ENCODE data around the gene FBXO8. TPM values are rescaled to one million over a fixed set of nuclear protein-coding genes. Genes with fewer than 3 reads are reported as not detected.

FBXO8 gene, protein sequence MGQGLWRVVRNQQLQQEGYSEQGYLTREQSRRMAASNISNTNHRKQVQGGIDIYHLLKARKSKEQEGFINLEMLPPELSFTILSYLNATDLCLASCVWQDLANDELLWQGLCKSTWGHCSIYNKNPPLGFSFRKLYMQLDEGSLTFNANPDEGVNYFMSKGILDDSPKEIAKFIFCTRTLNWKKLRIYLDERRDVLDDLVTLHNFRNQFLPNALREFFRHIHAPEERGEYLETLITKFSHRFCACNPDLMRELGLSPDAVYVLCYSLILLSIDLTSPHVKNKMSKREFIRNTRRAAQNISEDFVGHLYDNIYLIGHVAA
- 31.9 and 32.1 TPM in 2 replicates for total RNA-seq

DNA sequence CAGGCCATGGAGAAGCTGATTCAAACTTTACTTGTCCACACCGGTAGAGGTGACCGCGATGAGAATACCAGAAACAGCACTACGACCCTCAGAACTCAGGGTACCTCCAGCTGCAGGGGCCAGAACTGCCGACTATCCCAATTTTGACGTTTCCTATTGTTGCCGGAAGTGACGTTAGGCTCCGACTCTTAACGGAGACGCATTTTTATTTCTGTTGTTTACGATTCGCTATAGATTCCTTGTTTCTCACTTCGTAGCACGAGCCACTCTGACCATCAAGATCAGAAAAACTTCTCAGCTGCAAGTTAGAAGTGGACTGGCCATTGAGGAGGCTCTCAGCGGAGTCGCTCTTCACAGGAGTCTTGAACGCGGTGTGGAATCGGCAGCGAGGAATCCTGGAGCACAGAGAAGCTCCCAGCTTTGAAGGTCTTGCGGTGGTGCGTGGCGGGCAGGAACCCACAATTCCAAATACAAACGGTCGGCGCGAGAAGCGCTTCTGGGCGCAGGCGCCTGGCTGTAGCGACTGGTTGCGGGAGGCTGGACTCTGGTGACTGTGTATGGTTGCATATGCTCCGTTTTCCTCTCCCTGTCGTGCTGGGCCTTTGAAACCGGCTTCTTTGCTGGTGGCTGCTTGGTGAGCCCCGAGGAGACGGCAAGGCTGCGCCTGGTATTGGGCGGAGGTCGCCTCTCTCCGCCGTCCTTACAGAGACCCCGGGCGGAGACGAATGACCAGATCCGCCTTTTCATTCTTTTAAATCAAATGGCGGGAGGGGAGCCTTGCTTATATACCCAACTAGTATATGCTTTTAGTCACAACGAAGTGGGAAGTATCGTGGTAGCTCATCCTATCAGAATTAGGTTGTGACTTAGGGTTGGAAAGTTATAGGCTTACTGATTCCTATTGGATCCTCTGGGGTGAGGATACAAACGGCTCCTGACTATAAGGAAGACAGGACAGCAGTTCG, at the start of gene FBXO8, which contains the start of gene CEP44:
TSS of gene FBXO8 (minus strand) at position 161 of the 965 bp plus-strand sequence. CDS start 20,575 bp downstream, outside the sequence.
TSS of gene CEP44 (plus strand) at position 405 of the 965 bp plus-strand sequence. CDS start 15,211 bp downstream, outside the sequence.
- DNase-seq (ENCODE audit: low read depth) (peak; percentile 83), FAIRE-seq (no peak)
- TF ChIP-seq, protein P1, sequence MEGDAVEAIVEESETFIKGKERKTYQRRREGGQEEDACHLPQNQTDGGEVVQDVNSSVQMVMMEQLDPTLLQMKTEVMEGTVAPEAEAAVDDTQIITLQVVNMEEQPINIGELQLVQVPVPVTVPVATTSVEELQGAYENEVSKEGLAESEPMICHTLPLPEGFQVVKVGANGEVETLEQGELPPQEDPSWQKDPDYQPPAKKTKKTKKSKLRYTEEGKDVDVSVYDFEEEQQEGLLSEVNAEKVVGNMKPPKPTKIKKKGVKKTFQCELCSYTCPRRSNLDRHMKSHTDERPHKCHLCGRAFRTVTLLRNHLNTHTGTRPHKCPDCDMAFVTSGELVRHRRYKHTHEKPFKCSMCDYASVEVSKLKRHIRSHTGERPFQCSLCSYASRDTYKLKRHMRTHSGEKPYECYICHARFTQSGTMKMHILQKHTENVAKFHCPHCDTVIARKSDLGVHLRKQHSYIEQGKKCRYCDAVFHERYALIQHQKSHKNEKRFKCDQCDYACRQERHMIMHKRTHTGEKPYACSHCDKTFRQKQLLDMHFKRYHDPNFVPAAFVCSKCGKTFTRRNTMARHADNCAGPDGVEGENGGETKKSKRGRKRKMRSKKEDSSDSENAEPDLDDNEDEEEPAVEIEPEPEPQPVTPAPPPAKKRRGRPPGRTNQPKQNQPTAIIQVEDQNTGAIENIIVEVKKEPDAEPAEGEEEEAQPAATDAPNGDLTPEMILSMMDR (IDR thresholded peaks at IDR 0.05; ENCODE audit: insufficient read depth, low read length, severe bottlenecking), result no peak
- peaks cover 2% of the 10 kb centered on the region for H3K36me3 ChIP-seq (ENCODE audit: control insufficient read depth, insufficient read depth, low read length)
- no peaks in the 10 kb centered on the region for H3K27me3 ChIP-seq (ENCODE audit: control insufficient read depth, insufficient read depth, low read length)
- H3K4me3 ChIP-seq (ENCODE audit: low read depth, low read length), result peak within 1 kb of the TSS; percentile 77

DNA sequence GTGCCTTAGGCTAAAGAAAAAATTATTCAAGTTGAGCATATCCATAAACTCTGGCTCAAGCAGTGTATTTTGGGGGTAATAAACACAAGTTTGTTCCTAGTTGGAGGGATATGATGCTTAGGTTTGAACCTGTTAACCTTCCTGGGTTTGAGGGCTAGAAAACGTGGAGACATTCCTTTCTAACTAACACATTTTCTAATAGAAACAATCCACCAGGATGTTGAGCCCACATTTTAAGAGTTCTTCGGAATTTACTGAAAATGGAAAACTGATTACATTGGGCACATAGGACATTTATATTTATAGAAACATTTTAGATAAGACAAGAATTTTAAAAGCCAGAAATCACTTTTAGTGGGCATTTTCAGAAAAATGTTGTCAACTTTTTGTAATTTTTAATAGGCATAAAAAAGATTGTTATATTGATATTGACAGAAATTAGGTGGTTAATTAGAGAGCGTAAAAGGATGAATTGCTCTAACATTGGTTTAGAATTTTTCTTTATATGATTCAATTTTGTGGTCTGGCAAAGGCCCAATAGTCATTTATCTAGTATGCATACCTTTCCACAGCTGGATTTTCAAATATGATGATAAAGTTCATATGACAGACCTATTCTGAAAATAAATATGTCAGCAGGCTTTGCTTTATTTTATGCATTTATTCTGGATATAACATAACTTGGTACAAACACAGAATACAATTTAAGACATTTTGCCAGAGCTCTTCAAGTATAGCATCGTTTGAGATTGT, 49.5 kb upstream of the FBXO8 start:
- DNase-seq (ENCODE audit: low read depth) (peak; percentile 61), FAIRE-seq (no peak)
- Histone ChIP-seq H3K27me3 (ENCODE audit: control insufficient read depth, insufficient read depth, low read length) (no peaks in the 10 kb centered on the region), H3K36me3 (ENCODE audit: control insufficient read depth, insufficient read depth, low read length) (no peaks in the 10 kb centered on the region), H3K4me3 (ENCODE audit: low read depth, low read length) (no peak overlapping the region)
- TF ChIP-seq, protein P1 (IDR thresholded peaks at IDR 0.05; ENCODE audit: insufficient read depth, low read length, severe bottlenecking), result no peak

DNA sequence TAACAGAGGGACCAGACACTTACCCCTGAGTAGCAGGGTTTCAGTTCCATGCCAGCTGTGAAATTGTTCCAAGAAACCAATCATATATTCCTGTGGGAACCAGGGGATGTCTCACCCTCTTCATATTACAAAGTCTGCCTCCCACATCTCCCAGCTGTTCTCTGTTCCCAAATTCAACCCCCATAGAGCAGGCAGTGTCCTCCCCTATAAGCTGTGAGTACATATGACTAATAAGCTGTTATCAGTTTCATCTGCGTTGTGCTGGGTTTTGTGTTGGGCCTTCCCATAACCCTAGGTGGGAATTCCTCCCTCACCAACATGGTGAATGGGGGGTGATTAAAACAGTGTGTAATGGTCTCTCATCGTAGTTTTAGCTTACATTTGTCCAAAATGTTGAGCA, 41.3 kb upstream of the FBXO8 start:
- Histone ChIP-seq H3K4me3 (ENCODE audit: low read depth, low read length) (no peak overlapping the region), H3K27me3 (ENCODE audit: control insufficient read depth, insufficient read depth, low read length) (no peaks in the 10 kb centered on the region), H3K36me3 (ENCODE audit: control insufficient read depth, insufficient read depth, low read length) (no peaks in the 10 kb centered on the region)
- no peak for FAIRE-seq
- TF ChIP-seq, protein P1 (IDR thresholded peaks at IDR 0.05; ENCODE audit: insufficient read depth, low read length, severe bottlenecking), result no peak
- no peak for DNase-seq (ENCODE audit: low read depth)

DNA sequence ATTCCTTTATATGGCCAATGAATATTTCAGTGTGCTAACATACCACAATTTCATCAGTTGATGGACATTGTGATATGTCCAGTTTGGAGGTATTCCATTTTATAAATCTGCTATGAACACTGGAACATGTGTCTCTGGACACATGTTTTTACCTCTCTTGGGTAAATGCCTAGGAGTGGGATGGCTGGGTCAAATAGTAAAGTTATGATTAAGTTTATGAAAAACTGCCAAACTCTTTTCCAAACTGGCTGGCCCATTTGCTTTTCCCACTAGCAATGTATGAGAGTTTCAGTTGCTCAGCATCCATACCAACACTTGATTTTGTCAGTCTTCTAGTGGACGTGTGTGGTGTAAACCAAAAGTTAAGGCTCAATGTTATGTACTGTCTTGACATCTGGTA, 40.8 kb upstream of the FBXO8 start:
- peak; percentile 55 for FAIRE-seq
- TF ChIP-seq, protein P1 (IDR thresholded peaks at IDR 0.05; ENCODE audit: insufficient read depth, low read length, severe bottlenecking), result no peak

DNA sequence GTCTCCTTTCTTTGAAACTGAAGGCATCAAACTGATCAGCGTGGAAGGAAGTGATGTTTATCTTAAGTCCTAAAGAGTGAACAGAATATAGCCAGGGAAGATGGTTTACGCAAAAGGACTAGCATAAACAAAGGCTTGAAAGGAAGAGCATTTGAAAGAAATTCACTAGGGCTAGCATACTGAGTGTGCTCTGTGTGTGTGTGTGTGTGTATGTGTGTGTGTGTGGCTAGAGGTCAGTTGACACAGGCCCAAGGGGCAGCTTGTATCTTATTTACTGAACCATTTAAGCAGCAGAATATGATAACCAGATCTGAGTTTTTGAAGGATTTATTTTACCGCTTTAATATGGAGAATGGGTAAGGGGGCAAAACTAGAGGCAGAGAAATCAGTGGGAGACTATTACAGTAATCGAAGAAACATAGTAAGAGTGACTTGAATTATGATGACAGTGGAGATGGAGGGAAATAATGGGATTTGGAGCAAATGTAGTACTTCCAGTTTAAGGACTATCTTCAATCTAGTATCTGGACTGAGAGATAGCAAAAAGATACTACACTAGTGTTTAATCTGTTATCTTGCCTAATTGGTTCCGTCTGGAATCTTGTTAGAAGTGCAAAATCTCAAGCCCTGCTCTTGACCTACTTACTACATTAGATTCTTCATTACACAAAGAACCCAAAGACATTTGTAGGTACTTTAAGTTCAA, 37.2 kb upstream of the FBXO8 start:
- TF ChIP-seq, protein P1 (IDR thresholded peaks at IDR 0.05; ENCODE audit: insufficient read depth, low read length, severe bottlenecking), result no peak
- H3K27me3 ChIP-seq (ENCODE audit: control insufficient read depth, insufficient read depth, low read length), result no peaks in the 10 kb centered on the region
- no peak for FAIRE-seq

More for the DNA sequence above, 40.8 kb upstream of the FBXO8 start:
- no peak for DNase-seq (ENCODE audit: low read depth)
- H3K36me3 ChIP-seq (ENCODE audit: control insufficient read depth, insufficient read depth, low read length), result no peaks in the 10 kb centered on the region
- H3K27me3 ChIP-seq (ENCODE audit: control insufficient read depth, insufficient read depth, low read length), result no peaks in the 10 kb centered on the region
- H3K4me3 ChIP-seq (ENCODE audit: low read depth, low read length), result no peak overlapping the region

More for the DNA sequence above, 37.2 kb upstream of the FBXO8 start:
- Histone ChIP-seq H3K4me3 (ENCODE audit: low read depth, low read length) (no peak overlapping the region), H3K36me3 (ENCODE audit: control insufficient read depth, insufficient read depth, low read length) (no peaks in the 10 kb centered on the region)
- DNase-seq (ENCODE audit: low read depth), result no peak

Measured in bronchial epithelial cell (primary cell).